ENCODE results near the gene SIK2.
A peak's percentile ranks its signal among the peaks of the same experiment; 100 is the strongest.

Gene SIK2

DNA sequence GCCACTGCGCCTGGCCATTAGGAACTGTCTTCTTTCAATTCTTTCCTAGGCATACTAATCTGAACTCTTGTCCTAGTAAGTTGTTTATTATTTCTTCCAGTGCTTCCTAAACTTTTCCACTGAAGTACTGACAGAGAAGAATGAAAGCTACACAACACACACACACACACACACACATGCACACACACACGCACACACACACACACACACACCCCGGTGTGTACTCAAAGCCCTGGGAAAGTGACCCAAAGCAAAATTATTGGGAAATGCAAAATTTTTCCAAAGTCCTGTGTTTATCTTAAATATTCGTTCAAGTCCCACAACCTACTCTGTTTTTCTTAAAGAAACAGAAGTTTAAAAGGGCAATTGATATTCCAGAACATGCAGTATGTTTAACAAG lies 19.4 kb upstream of the SIK2 start:
- FAIRE-seq, result peak; percentile 3

DNA sequence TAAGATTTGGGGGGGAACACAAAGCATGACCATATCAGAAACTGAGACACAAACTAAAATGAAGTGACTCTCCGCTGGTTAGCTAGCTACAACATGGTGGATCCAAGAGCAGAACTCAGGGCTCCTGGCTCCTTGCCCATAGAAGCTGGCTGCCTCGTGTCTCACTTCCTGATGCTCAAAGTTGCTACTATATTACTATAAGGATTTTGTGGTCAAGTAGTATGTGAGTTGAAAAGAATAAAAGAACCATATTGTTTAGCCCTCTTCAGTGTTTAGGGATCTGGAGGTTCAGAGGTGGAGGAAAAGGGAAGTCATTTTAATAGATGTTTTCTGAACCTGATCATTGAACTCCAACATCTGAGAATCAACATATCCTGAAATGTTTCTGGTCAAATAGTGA lies 16.9 kb upstream of the SIK2 start:
- no peak for FAIRE-seq

GRCh38 chr11:111586388-111586831 lies 15.8 kb upstream of the SIK2 start:
- FAIRE-seq, result peak; percentile 95

- no peak for FAIRE-seq
Measured at GRCh38 chr11:111589114-111589513, 13.1 kb upstream of the SIK2 start.

DNA sequence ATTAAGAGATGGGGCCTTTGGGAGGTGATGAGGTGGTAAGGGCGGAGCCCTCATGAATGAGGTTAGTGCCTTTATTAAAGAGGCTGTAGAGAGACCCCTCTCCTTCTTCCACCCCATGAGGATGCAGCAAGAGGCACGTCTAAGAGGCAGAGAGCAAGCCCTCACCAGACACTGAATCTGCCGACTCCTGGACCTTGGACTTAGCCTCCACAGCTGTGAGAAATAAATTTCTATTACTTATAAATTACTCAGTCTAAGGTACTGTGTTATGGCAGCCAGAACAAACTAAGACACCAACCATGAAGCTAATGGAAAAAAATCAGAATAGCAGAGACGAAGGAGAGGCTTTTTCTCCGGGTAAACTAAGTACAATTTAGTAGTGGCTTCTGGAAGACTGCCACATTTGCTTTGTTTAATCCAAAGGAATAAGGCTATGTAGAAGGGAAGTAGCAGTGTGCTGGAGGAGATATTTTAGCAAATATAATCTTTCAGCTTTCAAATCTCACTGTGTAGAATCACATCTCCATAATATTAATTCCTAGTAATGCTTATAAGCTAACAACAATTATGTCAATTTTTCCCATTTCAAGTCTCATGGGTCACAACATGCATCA lies 12.3 kb upstream of the SIK2 start:
- FAIRE-seq, result no peak

DNA sequence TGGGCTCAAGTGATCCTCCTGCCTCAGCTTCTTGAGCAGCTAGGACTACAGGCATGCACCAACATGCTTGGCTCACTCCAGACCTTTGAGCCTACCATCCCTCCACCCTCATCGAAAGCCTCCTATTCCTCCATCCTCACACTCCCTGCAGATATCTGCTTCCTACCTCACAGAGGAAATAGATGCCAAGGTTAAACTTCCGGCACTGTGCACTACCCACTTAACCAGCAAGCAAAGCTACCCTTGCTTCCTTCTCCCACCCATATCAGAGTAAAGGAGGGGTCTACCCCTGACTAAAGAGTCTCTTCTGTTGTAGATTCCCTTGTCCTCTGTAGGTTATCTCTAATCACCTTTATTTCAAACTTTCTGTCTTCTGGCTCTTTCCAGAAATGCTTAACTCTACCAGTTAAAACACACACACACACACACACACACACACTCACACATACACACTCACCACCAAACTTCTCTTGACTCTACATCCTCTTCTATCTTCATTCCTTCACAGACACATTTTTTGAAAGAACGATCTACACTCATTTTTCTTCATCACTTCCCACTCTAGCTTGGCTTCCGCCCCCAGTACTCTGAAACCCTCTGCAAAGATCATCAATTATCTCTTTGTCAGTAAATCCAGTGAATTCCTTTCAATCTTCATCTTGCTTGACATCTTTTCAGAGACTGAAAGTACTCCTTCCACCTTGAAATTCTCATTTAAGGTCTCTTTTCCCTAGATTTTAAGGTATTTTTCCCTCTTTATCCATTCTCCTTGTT lies 10.9 kb upstream of the SIK2 start:
- FAIRE-seq, result no peak

GRCh38 chr11:111592491-111592890 lies 9.8 kb upstream of the SIK2 start:
- FAIRE-seq, result no peak

DNA sequence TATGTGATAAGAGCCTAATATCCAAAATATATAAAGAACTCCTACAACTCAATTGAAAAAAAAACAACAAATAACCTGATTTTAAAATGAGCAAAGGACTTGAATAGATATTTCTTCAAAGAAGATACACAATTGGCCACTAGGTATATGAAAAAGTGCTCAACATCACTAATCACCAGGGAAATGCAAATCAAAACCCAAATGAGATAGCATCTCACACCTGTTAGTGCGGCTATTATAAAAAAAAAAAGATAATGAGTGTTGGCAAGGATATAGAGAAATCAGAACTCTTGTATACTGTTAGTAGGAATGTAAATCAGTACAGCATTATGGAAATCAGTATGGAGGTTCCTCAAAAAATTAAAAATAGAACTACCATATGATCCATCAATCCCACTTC lies 5.9 kb upstream of the SIK2 start:
- FAIRE-seq, result no peak

DNA sequence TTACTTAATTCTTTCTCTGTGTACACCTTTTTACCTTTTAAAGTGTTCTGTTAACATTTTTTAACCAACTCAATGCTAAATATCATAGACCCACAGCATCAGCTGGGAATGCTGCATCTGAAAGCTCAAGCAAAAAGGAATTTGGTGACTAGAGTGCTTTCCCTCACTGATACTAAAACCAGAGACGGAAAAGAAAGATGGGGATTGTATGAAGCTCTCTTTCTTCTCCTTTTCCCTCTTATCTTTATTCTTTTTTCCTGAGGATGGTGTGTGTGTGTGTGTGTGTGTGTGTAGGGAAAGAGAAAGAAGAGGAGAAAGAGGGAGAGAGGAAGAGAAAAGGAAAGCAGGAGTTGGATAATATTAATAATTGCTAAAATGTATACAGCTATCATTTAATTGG lies 4.1 kb upstream of the SIK2 start:
- no peak for FAIRE-seq

DNA sequence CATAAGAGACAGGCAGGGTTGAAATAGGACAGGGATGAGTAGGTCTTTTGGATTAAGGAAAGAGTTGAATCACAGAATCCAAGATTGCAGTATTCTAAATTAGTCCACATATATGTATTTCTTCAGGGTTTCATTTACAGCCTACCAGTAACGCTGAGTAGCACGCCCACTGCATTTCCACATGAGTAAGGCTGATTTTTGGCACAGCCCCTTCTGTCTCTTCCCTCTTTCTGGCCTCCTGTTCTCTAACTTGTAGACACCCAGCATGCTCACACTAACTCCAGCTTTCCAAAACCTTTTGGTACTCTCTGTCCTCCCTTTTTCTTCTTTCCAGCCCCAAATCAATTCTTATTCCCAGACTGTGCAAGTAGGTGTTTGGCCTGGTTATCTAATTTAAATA lies 3.7 kb upstream of the SIK2 start:
- FAIRE-seq, result no peak

- FAIRE-seq, result no peak
Measured at GRCh38 chr11:111601636-111601978, 642 bp upstream of the SIK2 start.

- FAIRE-seq, result no peak
Measured at GRCh38 chr11:111602865-111603610, 789 bp downstream of the SIK2 start.

GRCh38 chr11:111603611-111604130 lies 1.4 kb downstream of the SIK2 start:
- FAIRE-seq, result peak; percentile 37

DNA sequence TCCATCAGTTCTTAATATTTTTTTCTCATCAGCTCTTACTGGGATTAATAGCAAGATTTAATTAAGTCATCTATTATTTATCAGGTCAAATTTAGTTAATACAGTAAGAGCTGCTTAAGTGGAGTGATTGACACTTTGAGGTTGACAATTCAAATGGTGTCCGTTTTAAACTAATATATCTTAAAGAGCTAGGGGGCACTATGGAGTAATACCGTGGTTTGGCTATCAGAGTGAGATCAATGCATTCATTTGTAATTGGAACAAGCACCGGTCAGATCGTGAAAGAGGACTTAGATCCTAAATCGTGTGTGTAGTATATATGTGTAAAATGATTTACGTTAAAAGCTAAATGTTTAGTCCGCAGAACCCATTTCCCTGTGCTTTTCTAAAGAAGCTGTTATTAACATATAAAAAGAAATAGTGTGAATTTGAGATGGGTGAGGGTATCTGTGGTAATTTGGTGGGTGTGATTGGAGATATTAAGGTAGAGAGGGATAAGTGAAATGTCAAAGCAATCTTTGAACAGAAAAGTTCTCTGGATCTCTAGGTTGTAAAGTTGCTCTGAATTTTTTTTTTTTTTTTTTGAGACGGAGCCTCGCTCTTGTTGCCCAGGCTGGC lies 2.3 kb downstream of the SIK2 start:
- FAIRE-seq, result peak; percentile 97

DNA sequence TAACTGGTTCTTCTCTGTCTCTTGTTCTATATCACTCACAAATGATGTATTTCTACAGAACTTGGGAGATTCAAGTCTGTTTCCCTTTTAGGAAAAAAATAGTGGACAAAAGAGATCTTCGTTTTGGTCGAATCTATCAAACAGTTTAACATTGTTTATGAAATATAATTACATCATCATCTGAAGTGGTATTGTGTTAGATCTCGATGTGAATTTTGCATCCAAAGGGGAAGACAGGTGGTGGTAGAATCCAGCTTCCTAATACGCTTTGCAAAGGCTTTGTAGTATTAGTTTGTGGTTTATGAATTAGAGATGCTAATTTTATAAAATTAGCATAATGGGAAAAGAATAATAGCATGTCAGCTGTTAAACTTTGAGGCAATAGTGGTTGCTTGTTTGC lies 3.4 kb downstream of the SIK2 start:
- no peak for FAIRE-seq

- FAIRE-seq, result no peak
Measured at GRCh38 chr11:111606986-111607385, 4.7 kb downstream of the SIK2 start.

DNA sequence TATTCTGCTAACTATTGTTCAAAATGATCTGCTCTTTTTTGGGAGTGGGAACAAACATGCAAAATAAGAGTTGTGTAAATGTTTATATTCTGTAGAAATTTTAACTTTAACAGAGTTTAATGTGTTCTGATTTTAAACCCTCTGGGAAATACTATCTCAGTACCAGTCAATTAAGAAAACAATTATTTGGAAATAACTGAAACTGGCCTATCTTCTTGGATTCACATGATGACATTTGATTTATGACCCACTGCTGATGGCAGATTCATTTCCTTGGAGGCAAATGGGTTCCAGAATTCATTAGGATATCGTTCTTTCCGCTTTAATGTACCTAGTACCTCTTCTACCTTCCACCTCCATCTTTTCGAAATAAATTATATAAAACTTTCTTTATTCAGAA lies 5.5 kb downstream of the SIK2 start:
- FAIRE-seq, result no peak

GRCh38 chr11:111612224-111612623 lies 10.0 kb downstream of the SIK2 start:
- FAIRE-seq, result no peak

DNA sequence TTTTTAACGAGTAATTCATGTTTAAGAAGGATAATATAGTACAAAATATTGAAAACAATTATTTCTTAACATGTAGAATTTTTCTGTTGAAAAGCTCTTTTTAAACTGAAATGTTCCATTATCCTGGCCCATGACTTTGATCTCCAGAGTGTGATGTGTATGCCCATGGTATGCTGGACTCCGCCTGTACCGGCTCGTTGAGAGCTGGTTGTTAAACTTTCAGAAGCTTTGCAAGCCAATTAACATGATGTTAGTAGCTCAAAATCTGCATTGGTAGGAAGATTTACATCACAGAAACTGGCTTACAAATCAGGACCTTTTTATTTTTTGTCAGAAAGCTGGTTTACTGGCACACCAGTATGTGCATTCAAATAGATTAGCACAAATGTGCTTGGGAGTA lies 15.0 kb downstream of the SIK2 start:
- FAIRE-seq, result no peak

GRCh38 chr11:111620518-111620917 lies 18.3 kb downstream of the SIK2 start:
- peak; percentile 74 for FAIRE-seq

GRCh38 chr11:111623527-111624030 lies 21.3 kb downstream of the SIK2 start:
- no peak for FAIRE-seq

GRCh38 chr11:111624608-111625007 lies 22.4 kb downstream of the SIK2 start:
- no peak for FAIRE-seq

- no peak for FAIRE-seq
Measured at GRCh38 chr11:111627591-111627990, 25.3 kb downstream of the SIK2 start.

All from G401.6 (cell line).